Activated CD4-positive, alpha-beta T cell treated with anti-CD3 and anti-CD28 coated beads, Interleukin-2, Interleukin-6, amounts not matched to agents 100 ng/mL and 50 ng/mL, durations not matched to agents 16 hours and 8 hours (primary cell): ENCODE measurements around the gene TMEM191B.
"Not testable (repeated sequence)": the region's sequence is repeated elsewhere in the genome, so short reads cannot be mapped to it uniquely, and the experiment has no call there.

Source experiments
- DNase-seq: peaks from one replicate; pipeline ENCODE4 v3.0.0-alpha.2; 2020

The TMEM191B gene

GRCh38 chr22:18527752-18528596 is at the start of gene TMEM191B:
TSS of gene TMEM191B (plus strand) at chr22:18527802. CDS start at chr22:18527981, 179 bp downstream.
- not testable (repeated sequence) for DNase-seq

GRCh38 chr22:18496227-18496626 is 31.4 kb upstream of the TMEM191B start:
- not testable (repeated sequence) for DNase-seq

- DNase-seq, result not testable (repeated sequence)
These were observed 16.3 kb upstream of the TMEM191B start for GRCh38 chr22:18511327-18511726.

GRCh38 chr22:18512378-18512777 is 15.2 kb upstream of the TMEM191B start:
- DNase-seq, result not testable (repeated sequence)

GRCh38 chr22:18513454-18513853 is 14.1 kb upstream of the TMEM191B start:
- not testable (repeated sequence) for DNase-seq

- DNase-seq, result not testable (repeated sequence)
These were observed 9.5 kb upstream of the TMEM191B start, which contains the start of gene GGTLC3 for GRCh38 chr22:18518061-18518460. TSS of gene GGTLC3 (minus strand) at chr22:18518161. CDS start at chr22:18517897, 264 bp downstream.

- not testable (repeated sequence) for DNase-seq
These were observed 4.8 kb upstream of the TMEM191B start for GRCh38 chr22:18522762-18523161.

GRCh38 chr22:18523328-18523727 is 4.3 kb upstream of the TMEM191B start:
- not testable (repeated sequence) for DNase-seq

GRCh38 chr22:18528597-18529415 is 1.2 kb downstream of the TMEM191B start:
- DNase-seq, result peak; percentile 83

GRCh38 chr22:18529416-18530145 is 2.0 kb downstream of the TMEM191B start:
- DNase-seq, result not testable (repeated sequence)

- DNase-seq, result not testable (repeated sequence)
These were observed 6.0 kb downstream of the TMEM191B start for GRCh38 chr22:18533633-18534032.

- DNase-seq, result not testable (repeated sequence)
These were observed 6.7 kb downstream of the TMEM191B start for GRCh38 chr22:18534315-18534714.

GRCh38 chr22:18539994-18540393 is 12.4 kb downstream of the TMEM191B start:
- DNase-seq, result not testable (repeated sequence)

- DNase-seq, result not testable (repeated sequence)
These were observed 15.8 kb downstream of the TMEM191B start for GRCh38 chr22:18543400-18543799.

- DNase-seq, result not testable (repeated sequence)
These were observed 17.0 kb downstream of the TMEM191B start for GRCh38 chr22:18544615-18545014.

- DNase-seq, result not testable (repeated sequence)
These were observed 22.0 kb downstream of the TMEM191B start for GRCh38 chr22:18549458-18550179.

- DNase-seq, result not testable (repeated sequence)
These were observed 23.4 kb downstream of the TMEM191B start for GRCh38 chr22:18551046-18551445.

- DNase-seq, result not testable (repeated sequence)
These were observed 25.4 kb downstream of the TMEM191B start for GRCh38 chr22:18552839-18553597.

GRCh38 chr22:18554280-18555256 is 27.0 kb downstream of the TMEM191B start:
- DNase-seq, result not testable (repeated sequence)

- not testable (repeated sequence) for DNase-seq
These were observed 30.9 kb downstream of the TMEM191B start for GRCh38 chr22:18558516-18558915.
